K562 (cell line): Measurements from ENCODE around the gene RAB21. TPM values are rescaled to one million over a fixed set of nuclear protein-coding genes. Genes with fewer than 3 reads are reported as not detected.

Experiments used
- ATF4 ChIP-seq: fragments of 450-650 bp; formaldehyde crosslinking; IDR thresholded peaks from 2 replicates; pipeline ENCODE4 v1.4.0; 2022; ENCODE audit warnings: mild to moderate bottlenecking, moderate library complexity
- CC2D1A ChIP-seq: fragments of 450-650 bp; IDR thresholded peaks from 2 replicates; pipeline ENCODE4 v1.6.1; 2017; ENCODE audit warnings: mild to moderate bottlenecking
- CEBPB ChIP-seq: fragments of 450-650 bp; IDR thresholded peaks from 2 replicates; pipeline ENCODE4 v1.6.1; 2016; ENCODE audit warnings: missing genetic modification characterization, missing compliant biosample characterization
- CEBPG ChIP-seq, 3 experiments: fragments of 200-800 bp in 1 of 3; sonication (Bioruptor generic) in 1 of 3; sonication (generic) in 1 of 3; formaldehyde crosslinking in 1 of 3; IDR thresholded peaks in 2 of 3; conservative IDR thresholded peaks in 1 of 3; 2 replicates each; pipeline versions ENCODE4 v1.6.1 to v1.8.0; 2016 to 2022; ENCODE audit warnings: missing compliant biosample characterization in 2 of 3, missing genetic modification characterization in 2 of 3, mild to moderate bottlenecking in 1 of 3, missing genetic modification reagents in 1 of 3
- DIDO1 ChIP-seq: fragments of 450-650 bp; IDR thresholded peaks from 2 replicates; pipeline ENCODE4 v1.6.1; 2016; ENCODE audit warnings: low read depth, missing biosample characterization, missing genetic modification characterization
- E2F1 ChIP-seq: sonication (generic); formaldehyde crosslinking; IDR thresholded peaks from 2 replicates; pipeline ENCODE4 v1.8.1; 2023; ENCODE audit warnings: mild to moderate bottlenecking, missing genetic modification reagents, moderate library complexity
- HDAC8 ChIP-seq: fragments of 450-650 bp; IDR thresholded peaks from 2 replicates; pipeline ENCODE4 v1.6.1; 2016; ENCODE audit warnings: mild to moderate bottlenecking, missing genetic modification characterization, moderate library complexity, missing compliant biosample characterization
- HMG20B ChIP-seq: fragments of 250-450 bp; sonication (Bioruptor Pico); IDR thresholded peaks from 2 replicates; pipeline ENCODE4 v1.5.0; 2021; ENCODE audit warnings: mild to moderate bottlenecking
- NFXL1 ChIP-seq: fragments of 450-650 bp; formaldehyde crosslinking; IDR thresholded peaks from 2 replicates; pipeline ENCODE4 v1.4.0; 2021; ENCODE audit warnings: mild to moderate bottlenecking
- RAD21 ChIP-seq, 2 experiments: fragments of 250-450 bp in 1 of 2; fragments of 450-650 bp in 1 of 2; sonication (Bioruptor Pico) in 1 of 2; formaldehyde crosslinking in 1 of 2; IDR thresholded peaks in 1 of 2; conservative IDR thresholded peaks in 1 of 2; 2 replicates each; pipeline versions ENCODE4 v1.4.0 to v1.8.0; 2020 to 2022; ENCODE audit warnings: mild to moderate bottlenecking in 2 of 2, moderate library complexity in 1 of 2
- STAG1 ChIP-seq: sonication (generic); formaldehyde crosslinking; IDR thresholded peaks from 2 replicates; pipeline ENCODE4 v1.5.0; 2020; ENCODE audit warnings: missing genetic modification reagents, borderline replicate concordance
- ZNF436 ChIP-seq: fragments of 250-450, 450-650 bp; sonication (Bioruptor Pico); formaldehyde crosslinking; IDR thresholded peaks from 2 replicates; pipeline ENCODE4 v1.7.0; 2020; ENCODE audit warnings: mild to moderate bottlenecking
- ZNF589 ChIP-seq: fragments of 200-800 bp; sonication (Bioruptor generic); IDR thresholded peaks from 2 replicates; pipeline ENCODE4 v1.6.1; 2016; ENCODE audit warnings: low read depth, missing genetic modification characterization, missing compliant biosample characterization
- polyA plus RNA-seq, 8 experiments: library from polyadenylated mRNA; depleted of rRNA in 4 of 8; stranded (reverse) in 5 of 8; unstranded in 3 of 8; fragments of >200 nt; fragmentation: Nextera tagmentation in 2 of 8; fragmentation: Illumina TruSeq in 1 of 8; extraction: Ambion mirVana in 2 of 8; extraction: Trizol in 1 of 8; gene quantifications; 2 replicates each; pipeline versions ENCODE4 v1.2.1 to v1.2.3, GENCODE V29; 2011 to 2014; ENCODE audit warnings: inconsistent platforms in 1 of 8, missing spikeins in 1 of 8
- total RNA-seq, 7 experiments: library from RNA; depleted of rRNA in 6 of 7; stranded (reverse); fragments of >200 nt in 6 of 7; fragmentation: Illumina TruSeq in 2 of 7; extraction: Trizol in 2 of 7; gene quantifications; 2 replicates each; pipeline versions ENCODE4 v1.2.1 to v1.2.3, GENCODE V29; 2011 to 2021; ENCODE audit warnings: low replicate concordance in 1 of 7
- TF ChIP-seq, protein P1 (sequence below), 2 experiments: fragments of 450-650 bp; formaldehyde crosslinking in 1 of 2; IDR thresholded peaks; 2 replicates each; pipeline versions ENCODE4 v1.4.0 to v1.6.1; 2014 to 2020; ENCODE audit warnings: mild to moderate bottlenecking in 2 of 2, borderline replicate concordance in 1 of 2, low read depth in 1 of 2
- TF ChIP-seq, protein P2 (sequence below): fragments of 450-650 bp; formaldehyde crosslinking; IDR thresholded peaks from 2 replicates; pipeline ENCODE4 v1.4.0; 2022; ENCODE audit warnings: missing genetic modification characterization

Gene RAB21
- total and polyA plus RNA-seq, 9 of the 15 experiments (the other 6 are each of a cell fraction or from before 2014, with no cell fraction given): 5.3 to 45.6 (median 19.6) TPM

- no peak for TF ChIP-seq DIDO1 (tag)
- no peak for TF ChIP-seq ZNF589
- TF ChIP-seq E2F1 (CRISPR knock-in tag): no peak
- no peak for TF ChIP-seq NFXL1
- TF ChIP-seq CEBPB (tag): 0 out of 2 replicates have a peak, but pooled peaks have one; percentile 45
- TF ChIP-seq ATF4: no peak
- no peak for TF ChIP-seq HMG20B (CRISPR knock-in tag)
- no peak for TF ChIP-seq CEBPG (CRISPR knock-in tag; IDR thresholded peaks at IDR 0.05)
- TF ChIP-seq CEBPG (tag; conservative IDR thresholded peaks at IDR 0.05 in 1 of 2, IDR thresholded peaks at IDR 0.05 in 1 of 2): peak in 1 of 2 experiments; percentile 72; a peak in 2 of 4 replicates
- peak; percentile 88 to 91 for TF ChIP-seq RAD21 (CRISPR knock-in tag; conservative IDR thresholded peaks at IDR 0.05 in 1 of 2, IDR thresholded peaks at IDR 0.05 in 1 of 2)
- TF ChIP-seq, protein P1, sequence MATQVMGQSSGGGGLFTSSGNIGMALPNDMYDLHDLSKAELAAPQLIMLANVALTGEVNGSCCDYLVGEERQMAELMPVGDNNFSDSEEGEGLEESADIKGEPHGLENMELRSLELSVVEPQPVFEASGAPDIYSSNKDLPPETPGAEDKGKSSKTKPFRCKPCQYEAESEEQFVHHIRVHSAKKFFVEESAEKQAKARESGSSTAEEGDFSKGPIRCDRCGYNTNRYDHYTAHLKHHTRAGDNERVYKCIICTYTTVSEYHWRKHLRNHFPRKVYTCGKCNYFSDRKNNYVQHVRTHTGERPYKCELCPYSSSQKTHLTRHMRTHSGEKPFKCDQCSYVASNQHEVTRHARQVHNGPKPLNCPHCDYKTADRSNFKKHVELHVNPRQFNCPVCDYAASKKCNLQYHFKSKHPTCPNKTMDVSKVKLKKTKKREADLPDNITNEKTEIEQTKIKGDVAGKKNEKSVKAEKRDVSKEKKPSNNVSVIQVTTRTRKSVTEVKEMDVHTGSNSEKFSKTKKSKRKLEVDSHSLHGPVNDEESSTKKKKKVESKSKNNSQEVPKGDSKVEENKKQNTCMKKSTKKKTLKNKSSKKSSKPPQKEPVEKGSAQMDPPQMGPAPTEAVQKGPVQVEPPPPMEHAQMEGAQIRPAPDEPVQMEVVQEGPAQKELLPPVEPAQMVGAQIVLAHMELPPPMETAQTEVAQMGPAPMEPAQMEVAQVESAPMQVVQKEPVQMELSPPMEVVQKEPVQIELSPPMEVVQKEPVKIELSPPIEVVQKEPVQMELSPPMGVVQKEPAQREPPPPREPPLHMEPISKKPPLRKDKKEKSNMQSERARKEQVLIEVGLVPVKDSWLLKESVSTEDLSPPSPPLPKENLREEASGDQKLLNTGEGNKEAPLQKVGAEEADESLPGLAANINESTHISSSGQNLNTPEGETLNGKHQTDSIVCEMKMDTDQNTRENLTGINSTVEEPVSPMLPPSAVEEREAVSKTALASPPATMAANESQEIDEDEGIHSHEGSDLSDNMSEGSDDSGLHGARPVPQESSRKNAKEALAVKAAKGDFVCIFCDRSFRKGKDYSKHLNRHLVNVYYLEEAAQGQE (IDR thresholded peaks at IDR 0.05; ENCODE audit: borderline replicate concordance): peak; percentile 77; the same call in 1 of the 2 replicates
- TF ChIP-seq, protein P1 (CRISPR knock-in tag; IDR thresholded peaks at IDR 0.05; ENCODE audit: low read depth): no peak
- no peak for TF ChIP-seq ZNF436 (CRISPR knock-in tag)
- TF ChIP-seq HDAC8 (tag): no peak
- TF ChIP-seq, protein P2, sequence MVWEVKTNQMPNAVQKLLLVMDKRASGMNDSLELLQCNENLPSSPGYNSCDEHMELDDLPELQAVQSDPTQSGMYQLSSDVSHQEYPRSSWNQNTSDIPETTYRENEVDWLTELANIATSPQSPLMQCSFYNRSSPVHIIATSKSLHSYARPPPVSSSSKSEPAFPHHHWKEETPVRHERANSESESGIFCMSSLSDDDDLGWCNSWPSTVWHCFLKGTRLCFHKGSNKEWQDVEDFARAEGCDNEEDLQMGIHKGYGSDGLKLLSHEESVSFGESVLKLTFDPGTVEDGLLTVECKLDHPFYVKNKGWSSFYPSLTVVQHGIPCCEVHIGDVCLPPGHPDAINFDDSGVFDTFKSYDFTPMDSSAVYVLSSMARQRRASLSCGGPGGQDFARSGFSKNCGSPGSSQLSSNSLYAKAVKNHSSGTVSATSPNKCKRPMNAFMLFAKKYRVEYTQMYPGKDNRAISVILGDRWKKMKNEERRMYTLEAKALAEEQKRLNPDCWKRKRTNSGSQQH (CRISPR knock-in tag): no peak
- 0 out of 2 replicates have a peak, but pooled peaks have one; percentile 13 for TF ChIP-seq CC2D1A
- TF ChIP-seq STAG1 (CRISPR knock-in tag): no peak
Measured at GRCh38 chr12:71746974-71747611, 7.6 kb upstream of the RAB21 start (continued).
